HPDE6-E6E7 (cell line): ENCODE data around the gene SCD5.
"Not testable (repeated sequence)": the region's sequence is repeated elsewhere in the genome, so short reads cannot be mapped to it uniquely, and the experiment has no call there.

Source experiments
- DNase-seq: peaks from one replicate; pipeline ENCODE4 v3.0.0; 2011; ENCODE audit warnings: missing footprints; ENCODE audit errors: extremely low spot score

Gene SCD5

DNA sequence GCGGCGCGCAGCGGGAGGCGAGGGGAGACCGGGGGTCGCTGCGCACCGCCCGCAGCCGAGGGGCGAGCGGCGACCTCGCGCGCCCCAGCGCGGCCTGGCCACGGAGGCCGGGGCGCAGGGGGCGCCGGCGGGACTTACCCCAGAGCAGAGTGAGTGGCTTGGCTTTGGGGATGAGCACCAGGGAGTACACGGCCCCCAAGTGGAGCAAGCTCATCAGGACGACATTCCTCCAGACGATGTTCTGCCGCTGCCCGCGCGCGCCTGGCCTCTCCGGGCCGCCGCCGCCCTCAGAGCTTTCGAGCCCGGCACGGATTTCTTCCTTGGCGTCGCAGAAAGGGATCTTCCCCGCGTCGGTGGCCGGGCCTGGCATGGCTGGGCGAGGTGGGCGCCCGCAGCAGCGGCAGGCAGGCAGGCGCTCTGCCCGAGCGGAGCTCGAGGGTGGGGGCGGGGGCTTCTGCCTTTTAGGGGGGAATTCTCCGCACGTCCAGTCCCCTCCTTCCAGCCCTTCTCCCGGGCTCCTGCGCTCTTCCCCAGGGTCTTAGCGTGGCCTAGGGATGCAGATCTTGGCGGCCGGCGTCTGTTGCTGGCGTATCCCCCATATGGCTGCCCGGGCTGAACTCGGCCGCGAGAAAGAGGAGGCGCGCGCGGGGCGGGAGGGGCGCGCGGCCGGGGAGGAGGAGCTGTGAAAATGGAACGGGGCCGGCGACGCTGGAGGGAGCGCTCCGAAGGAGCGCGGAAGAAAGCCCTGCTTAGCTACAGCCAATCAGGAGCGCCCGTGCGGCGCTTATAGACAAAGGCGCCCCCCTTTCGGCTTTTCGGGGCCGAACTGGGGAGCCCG lies at the start of gene SCD5:
SCD5 (minus strand) TSS at position 629 of the 838 bp plus-strand sequence; CDS start at position 370, 259 bp downstream.
- DNase-seq = no peak

GRCh38 chr4:82842593-82842992 lies 44.0 kb upstream of the SCD5 start:
- DNase-seq = peak; percentile 4

- DNase-seq = no peak
Observed at GRCh38 chr4:82839624-82840023, 41.0 kb upstream of the SCD5 start.

DNA sequence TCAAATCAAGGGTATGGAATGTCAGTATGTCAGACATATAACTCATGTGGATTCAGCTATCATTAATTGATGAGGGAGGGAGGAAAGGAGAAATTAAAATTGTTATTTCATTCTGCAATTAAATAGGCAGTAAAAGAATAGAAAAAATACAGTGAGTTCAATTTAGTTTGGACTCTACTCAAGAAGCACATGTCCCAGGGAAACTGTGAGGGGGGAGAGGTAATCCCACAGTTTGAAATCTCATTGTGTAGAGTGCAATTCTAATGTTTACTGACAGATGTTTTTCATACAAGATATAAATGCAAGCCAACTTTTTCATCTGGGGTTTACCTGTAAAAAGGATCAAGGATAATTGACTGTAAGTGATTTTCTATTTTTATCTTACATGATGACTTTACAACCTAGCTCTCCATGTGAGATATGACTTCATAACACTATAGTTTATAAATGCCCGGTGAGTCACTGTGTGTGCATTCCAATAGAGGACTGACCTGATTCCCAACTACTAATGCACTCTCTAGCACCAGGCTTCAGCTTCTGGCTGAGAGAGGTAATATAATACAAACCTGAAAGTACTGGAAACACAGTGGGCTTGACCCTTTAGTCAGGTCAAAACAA lies 35.2 kb upstream of the SCD5 start:
- DNase-seq = peak; percentile 54

GRCh38 chr4:82833060-82833459 lies 34.5 kb upstream of the SCD5 start:
- not testable (repeated sequence) for DNase-seq

GRCh38 chr4:82825425-82825824 lies 26.8 kb upstream of the SCD5 start:
- DNase-seq = no peak

- no peak for DNase-seq
Observed at GRCh38 chr4:82823062-82823461, 24.5 kb upstream of the SCD5 start.

GRCh38 chr4:82820689-82821088 lies 22.1 kb upstream of the SCD5 start:
- no peak for DNase-seq

DNA sequence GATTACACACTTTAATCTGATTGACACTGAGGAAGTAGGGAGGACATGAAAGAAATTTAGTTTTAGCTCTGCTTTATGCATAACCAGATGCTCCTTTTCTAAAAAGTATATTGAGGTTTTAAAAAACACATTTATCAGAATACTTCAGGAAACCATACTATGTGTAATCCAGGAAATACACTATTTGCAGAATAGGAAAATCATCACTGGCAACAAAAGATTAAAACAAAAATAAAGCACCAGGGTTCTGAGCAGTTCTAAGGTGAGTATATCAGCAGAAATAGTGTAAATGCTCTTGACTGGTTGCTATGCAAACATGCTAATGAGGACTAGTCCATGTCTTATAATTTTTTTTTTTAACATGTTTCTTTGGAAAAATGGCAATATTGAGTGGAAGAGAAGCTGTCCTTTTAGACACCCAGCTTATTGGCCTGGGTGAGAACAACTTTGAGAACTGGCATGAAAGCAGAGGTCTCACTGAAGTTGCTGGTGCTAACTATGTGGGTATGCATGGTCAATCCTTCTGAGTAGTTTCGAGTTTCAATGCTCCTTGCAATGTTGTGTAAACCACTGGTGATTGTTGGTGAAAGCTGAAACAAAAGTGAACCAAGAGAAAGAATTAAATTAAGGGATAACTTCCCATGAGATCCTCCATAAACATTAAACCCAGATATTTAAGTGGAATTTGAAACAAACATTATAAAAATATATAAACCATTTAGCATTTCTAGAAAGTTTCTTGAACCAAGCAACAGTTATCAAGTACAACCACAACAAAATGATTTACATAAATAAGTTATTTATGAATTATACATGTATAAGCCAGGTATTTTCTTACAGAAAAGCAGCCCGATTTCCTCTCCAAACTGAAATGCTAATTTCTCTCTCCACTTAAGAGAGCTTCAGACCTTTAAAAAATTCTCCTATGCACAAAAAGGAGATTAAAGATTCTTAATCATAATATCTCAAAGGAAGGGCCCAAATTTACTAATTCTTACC lies 20.4 kb upstream of the SCD5 start:
- no peak for DNase-seq

- not testable (repeated sequence) for DNase-seq
Observed at GRCh38 chr4:82816874-82817273, 18.3 kb upstream of the SCD5 start.

DNA sequence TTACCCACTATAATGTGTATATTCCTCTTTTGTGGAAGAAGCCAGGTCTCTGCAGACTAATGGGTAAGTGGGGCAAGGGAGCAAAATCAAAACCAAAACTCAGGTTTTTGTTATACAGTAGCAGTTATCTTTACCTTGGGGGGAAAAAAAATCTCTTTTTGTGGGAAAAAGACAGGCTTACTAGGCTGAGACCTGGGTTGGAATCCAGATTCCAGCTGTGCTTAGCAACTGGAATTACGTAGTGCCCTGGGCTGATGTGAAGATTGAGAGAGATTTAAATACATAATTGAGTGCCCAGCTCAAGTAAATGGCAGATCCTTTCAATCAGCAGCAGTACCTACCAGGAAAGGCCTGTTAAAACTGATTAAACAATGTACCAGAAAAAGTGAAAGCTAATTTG lies 15.4 kb upstream of the SCD5 start:
- DNase-seq = no peak

DNA sequence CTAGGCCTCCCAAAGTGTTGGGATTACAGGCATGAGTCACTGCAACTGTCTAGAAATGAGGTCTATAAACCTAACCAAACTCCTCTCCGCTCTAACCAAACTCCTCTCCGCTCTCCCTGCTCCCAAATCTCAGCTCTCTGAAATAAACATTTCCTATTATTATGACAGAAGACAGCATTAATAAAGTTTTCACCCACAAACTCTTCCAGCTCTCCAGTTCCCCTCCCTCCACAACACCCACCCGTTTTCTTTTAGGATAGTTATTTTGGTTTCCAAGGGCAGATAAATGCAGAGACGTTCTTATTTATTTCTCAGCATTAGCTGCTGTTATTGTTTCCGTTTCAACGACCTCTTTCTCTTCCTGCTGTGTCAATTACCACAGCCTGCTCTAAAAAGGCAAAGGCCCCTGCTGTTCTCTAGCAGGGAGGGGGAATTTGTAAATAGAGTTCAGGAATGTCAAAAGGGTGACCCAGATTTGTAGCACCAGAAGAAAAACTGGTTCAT lies 13.3 kb upstream of the SCD5 start:
- no peak for DNase-seq

GRCh38 chr4:82811392-82811791 lies 12.8 kb upstream of the SCD5 start:
- no peak for DNase-seq

DNA sequence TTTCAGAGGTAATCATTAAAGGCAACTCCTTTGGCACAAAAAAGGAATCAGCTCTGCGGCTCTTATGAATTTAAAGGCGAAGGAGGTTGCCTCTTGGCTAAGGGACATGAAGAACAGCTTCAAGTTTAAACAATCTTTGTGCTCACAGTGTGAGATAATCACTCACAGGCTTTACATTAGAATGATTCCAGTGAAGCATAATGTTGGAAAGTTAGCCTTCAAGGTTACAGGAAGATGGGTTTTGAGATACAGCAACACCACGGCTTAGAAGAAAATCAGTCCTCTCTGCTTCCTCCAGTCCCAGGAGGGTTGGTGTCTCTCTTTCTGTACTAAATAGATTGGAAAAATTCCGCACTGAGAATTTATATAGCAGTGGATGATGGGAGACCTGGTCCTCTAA lies 11.6 kb upstream of the SCD5 start:
- DNase-seq = no peak

DNA sequence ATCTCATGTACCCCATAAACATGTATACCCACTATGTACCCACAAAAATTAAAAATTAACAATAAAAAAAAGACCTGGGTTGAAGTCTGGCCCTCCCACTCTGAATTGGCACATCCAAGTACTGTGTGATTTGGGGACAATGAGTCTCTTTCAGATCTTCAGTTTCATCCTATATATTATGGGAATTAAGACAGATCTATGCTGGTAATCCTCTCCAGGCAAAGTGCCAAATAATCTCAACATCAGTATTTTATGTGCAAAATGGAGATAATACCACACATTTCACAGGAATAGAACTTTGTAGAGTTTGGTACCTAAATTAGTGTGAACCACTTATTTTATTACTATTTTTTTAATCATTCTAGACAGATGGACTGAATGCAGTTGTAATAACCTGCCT lies 11.0 kb upstream of the SCD5 start:
- DNase-seq = no peak

DNA sequence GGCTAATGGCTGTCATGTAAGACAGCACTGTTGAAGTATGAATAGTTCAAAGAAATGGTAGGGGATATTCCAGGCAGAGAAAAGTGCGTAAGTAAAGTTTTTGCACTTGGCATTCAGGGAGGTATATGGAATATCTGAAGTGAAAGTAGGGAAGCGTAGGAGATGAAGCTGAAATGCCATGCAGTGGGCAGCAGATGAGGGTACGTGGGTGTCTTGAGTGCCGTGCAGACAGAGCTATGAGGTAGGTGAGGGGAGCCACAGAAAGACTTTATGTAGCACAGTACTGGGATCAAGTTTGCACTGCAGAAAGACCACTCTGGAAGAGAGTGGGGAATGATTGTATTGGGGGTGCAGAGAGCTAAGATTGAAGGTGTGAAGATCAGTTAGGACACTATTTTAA lies 5.2 kb upstream of the SCD5 start:
- no peak for DNase-seq

DNA sequence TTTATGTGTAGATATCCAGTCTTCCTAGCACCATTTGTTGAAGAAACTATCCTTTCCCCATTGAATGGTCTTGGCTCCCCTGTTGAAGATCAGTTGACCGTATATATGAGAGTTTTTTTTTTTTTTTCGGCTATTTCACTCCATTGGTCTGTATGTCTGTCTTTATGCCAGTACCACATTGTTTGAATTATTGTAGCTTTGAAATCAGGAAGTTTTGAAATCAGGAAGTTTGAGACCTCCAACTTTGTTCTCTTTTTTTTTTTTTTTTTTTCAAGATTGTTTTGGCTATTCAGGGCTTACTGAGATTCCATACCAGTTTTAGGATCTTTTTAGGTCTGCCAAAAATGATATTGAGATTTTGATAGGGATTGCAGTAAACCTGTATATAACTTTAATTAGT lies 4.3 kb upstream of the SCD5 start:
- no peak for DNase-seq

GRCh38 chr4:82801910-82802521 lies 3.4 kb upstream of the SCD5 start:
- no peak for DNase-seq

DNA sequence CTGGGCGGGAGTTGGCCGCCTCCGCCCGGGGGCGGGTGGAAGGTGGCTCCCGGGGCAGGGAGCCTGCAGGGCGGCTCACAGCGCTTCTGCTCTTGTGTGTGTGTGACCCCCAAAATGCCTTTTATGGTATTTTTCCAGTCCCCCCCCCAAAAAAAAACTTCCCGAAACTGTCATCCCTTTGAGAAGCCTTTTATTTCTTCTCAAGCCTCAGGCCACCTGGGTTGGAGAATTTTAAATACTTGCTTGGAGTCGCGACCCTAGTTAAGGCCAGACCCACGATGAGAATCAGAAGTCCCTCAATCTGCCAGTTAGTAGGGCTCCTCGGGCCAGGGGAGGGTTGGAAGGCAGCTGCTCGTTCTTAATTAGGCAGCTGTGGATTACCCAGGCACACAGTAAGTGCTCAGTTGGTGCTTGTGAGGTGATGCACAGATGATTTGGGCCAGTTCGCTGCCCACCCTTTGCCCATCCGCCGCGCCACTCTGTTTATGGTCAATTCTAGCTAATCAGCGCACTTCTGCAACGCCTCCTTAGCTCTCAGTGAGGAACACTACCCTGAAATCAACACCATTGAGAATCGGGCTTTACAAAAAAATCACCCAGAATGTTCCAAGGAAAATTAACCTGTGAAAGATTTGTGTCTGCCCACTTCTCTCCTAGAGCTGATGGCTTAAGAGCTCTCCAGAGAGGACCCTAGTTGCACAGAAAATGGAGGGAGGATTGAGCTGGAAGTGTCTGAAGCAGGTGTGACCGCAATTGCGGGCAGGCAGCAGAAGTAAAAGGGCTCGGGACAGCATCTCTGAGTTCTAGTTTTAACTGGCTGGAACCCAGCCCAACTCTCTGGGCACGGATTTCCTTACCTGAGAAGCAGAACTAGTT lies 648 bp upstream of the SCD5 start:
- no peak for DNase-seq

- DNase-seq = no peak
Observed at GRCh38 chr4:82797405-82798111, 1.0 kb downstream of the SCD5 start.
